H54 (cell line): Measurements from ENCODE around the gene MSMP.

Experiments
- DNase-seq: peaks from one replicate; pipeline ENCODE4 v3.0.0; 2011; ENCODE audit warnings: low spot score, mixed read lengths; ENCODE audit not compliant: insufficient read length
- FAIRE-seq: peaks from 3 replicates; lab custom pipeline; 2011; peaks lifted over from hg19 to GRCh38; lab: Jason Lieb, UNC
- POLR2A ChIP-seq: IDR thresholded peaks from 2 replicates; pipeline ENCODE4 v1.6.1; 2011; ENCODE audit warnings: low read depth, mild to moderate bottlenecking, low read length

Gene MSMP

DNA sequence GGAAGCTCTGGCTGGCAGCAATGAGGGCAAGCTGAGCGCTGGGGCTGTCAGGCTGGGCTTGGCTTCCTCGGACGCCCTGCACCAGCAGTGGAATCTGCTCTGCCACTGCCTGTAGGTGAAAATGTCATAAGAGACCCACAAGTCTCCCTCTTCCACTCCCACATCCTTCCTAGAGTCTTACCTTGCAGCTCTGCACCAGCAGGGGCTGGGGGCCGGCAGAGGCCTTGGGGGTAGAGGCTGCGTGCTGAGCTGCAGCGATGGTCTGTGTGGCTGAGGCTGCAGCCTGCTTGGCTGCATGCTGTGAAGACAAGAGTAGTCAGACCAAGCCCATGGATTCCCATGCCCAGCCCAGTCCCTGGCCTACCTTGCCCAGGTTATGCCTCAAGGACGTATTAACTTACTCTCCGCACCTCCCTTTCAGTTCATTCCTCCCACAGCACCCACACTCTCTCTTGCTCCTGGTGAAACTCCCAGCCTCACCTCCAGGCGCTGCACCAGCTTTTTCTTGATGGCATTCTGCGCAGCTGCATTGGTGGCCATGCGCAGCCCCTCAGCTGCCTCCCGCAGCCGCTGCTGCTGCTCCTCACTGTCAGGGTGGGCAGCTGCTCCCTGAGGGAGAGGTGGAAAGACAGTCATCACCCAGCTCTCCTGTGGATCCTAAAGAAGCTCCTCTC is 39.4 kb downstream of the MSMP start:
- no peak for DNase-seq
- FAIRE-seq, result no peak
- TF ChIP-seq POLR2A, result no peak

DNA sequence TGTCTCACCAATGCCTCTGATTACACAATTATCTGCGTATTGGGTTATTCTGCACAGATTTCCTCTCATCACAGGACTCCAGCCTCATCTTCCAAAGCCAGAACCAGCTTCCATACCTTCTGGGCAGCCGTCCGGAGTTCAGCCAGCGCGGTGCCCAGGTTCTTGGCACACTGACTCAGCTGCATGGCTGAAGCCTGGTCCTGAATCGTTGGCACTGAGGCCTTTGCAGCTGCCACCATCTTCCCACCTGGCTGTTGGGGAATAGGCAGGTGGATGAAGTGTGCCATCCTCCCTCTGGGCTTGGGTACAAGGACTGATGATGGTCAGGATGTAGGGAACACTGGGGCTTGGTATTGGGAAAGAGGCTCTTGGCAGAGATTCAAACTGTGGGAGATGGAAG is 40.0 kb downstream of the MSMP start:
- DNase-seq (no peak), FAIRE-seq (no peak)
- no peak for TF ChIP-seq POLR2A

GRCh38 chr9:35713578-35713977 is 40.5 kb downstream of the MSMP start:
- no peak for FAIRE-seq
- TF ChIP-seq POLR2A, result no peak
- no peak for DNase-seq

GRCh38 chr9:35712762-35713400 is 41.2 kb downstream of the MSMP start:
- no peak for TF ChIP-seq POLR2A
- DNase-seq, result no peak

DNA sequence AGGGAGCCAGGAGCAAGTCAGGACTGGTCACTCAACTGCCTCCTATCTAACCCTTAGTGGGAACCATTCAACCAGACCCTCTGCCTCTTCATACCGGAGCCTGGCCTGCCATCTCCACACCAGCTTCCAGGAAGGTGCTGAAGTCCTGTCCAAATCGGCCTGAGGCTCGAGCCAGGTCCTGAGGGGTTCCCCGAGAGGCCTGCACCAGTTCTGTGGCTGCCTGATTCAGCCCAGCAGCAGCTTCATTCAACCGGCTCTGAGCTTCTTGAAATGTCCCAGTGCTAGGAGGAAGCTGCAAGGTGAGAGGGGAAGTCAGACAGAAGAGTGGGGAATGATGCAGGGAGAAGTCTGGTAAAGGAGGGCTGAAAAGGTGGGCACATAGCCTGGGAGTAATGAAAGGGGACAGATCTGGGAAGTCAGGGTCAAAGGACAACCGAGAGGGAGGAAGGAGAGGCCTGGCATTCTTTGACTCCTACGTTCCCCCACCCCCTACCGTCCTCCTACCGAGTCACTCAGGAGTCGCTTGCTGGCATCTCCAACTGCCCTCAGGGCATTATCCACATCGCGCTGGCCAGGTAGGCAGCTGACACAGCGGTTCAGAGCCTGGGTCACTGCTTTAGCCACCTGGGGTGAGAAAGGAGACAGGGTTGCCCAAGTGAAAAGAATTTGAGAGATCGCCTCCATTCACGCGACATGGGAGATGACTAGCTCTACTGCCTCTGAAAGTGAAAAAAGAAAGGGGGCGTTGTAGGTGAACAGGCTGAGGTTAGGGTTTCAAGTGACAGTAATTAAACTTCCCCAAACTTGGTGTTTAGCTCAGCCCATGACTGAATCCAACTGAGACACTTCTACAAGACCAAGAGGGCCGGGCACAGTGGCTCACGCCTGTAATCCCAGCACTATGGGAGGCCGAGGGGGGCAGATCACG is 42.3 kb downstream of the MSMP start:
- DNase-seq (no peak), FAIRE-seq (no peak)
- TF ChIP-seq POLR2A, result no peak

More at GRCh38 chr9:35712762-35713400, 41.2 kb downstream of the MSMP start:
- FAIRE-seq, result no peak

DNA sequence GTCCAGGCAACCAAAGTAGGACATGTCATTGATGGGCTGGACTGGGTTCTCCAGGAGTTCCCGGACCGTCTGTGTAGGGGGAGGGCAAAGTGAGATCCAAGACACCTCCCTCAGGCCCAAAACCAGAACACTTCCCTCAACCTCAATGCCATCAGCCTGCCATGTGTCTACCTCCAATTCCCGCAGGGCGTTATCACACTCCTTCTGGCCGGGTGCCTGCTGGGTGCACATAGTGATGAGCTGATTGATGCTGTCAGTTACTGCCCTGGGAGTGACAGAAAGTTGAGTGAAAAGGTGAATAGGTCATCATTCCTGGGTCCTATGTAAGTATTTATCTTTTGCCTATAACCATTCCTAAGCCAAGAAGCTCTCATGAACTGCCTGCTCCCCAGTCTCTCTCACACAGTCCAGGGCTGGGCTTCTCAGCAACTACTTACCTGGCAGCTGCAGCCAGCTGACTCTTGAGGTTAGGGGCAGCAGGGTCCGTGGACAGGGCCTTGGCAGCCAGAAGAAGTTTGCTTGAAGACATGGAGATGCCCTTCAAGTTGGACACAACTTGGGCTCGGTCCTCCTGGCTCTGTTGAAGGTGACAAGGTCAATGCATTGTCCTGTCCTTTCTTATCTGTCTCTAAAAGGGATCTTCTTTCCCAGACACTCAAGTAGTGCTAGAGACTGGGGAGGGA is 43.1 kb downstream of the MSMP start:
- DNase-seq, result no peak

GRCh38 chr9:35708146-35708545 is 45.9 kb downstream of the MSMP start:
- no peak for DNase-seq
- no peak for TF ChIP-seq POLR2A
- FAIRE-seq, result no peak

More for the DNA sequence above, 43.1 kb downstream of the MSMP start:
- FAIRE-seq, result no peak
- no peak for TF ChIP-seq POLR2A

DNA sequence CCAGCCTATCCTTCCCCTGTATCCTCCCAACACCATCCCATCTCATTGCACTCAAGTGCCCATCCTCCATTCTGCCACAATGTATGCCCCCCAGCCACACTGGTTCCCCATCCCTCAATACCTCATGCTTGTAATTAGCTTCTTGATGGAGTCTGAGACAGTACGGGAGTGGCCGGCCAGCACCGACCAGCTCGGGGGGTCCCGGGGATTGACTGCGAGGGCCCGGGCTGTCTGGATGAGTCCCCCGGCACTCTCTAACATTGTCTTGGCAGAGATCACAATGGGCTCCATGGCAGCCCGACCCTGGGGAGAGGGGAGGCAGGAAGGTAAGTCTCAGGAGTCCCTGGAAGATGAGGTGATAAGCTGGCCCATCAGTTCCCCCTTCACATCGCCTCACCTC is 47.1 kb downstream of the MSMP start:
- TF ChIP-seq POLR2A, result no peak
- FAIRE-seq, result no peak

GRCh38 chr9:35705836-35706430 is 48.1 kb downstream of the MSMP start:
- DNase-seq (no peak), FAIRE-seq (no peak)
- TF ChIP-seq POLR2A, result no peak

More for the DNA sequence above, 47.1 kb downstream of the MSMP start:
- no peak for DNase-seq

- TF ChIP-seq POLR2A, result no peak
- DNase-seq (no peak), FAIRE-seq (no peak)
These were observed 48.7 kb downstream of the MSMP start for GRCh38 chr9:35705372-35705771.

DNA sequence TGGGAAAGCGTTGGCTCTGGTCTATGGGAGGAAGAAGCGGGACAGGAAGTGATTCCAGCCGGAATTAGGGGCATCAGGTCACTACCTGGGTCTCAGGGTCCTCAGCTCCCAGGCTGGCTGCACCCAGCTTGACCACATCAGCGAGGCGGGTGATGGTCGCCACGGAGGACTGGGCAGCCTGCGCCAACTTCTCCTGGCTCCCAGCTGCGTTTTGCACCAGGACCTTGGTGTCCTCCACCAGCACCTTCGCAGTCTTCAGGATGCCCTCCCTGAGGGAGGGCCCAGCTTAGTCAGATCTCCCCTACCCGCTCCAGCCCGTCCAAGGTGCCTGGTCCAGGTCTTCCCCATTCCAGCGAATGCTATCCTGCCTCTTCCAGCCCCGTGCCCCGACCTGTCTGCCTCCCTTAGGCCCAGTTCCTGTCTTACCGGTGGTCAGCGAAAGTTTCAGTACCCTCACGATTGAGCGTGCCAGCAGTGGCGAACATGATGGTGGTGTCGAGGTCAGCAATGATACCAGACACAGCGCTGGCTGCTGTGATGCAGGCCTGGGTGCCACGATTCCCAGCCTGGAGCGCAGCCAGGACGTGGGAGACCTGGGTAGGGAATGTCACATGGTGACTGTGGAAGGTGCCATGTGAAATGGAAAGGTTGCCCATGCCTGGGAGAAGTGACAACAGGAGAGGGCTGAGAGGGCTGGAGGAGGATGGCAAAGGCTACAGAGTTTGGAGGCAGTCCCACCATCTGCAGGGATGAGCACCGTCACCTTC is 50.0 kb downstream of the MSMP start:
- DNase-seq, result no peak
- no peak for TF ChIP-seq POLR2A
- FAIRE-seq, result no peak
